Activated CD8-positive, alpha-beta memory T cell treated with anti-CD3 and anti-CD28 coated beads for 1 hour (primary cell): ENCODE data around the gene EME1.
"Not testable (repeated sequence)": the region's sequence is repeated elsewhere in the genome, so short reads cannot be mapped to it uniquely, and the experiment has no call there.

Source experiments
- DNase-seq, 2 donors: peaks; one replicate each; pipeline ENCODE4 v3.0.0-alpha.2; 2020; ENCODE audit warnings: low read depth in 1 of 2; ENCODE audit errors: extremely low read depth in 1 of 2

The EME1 gene, protein sequence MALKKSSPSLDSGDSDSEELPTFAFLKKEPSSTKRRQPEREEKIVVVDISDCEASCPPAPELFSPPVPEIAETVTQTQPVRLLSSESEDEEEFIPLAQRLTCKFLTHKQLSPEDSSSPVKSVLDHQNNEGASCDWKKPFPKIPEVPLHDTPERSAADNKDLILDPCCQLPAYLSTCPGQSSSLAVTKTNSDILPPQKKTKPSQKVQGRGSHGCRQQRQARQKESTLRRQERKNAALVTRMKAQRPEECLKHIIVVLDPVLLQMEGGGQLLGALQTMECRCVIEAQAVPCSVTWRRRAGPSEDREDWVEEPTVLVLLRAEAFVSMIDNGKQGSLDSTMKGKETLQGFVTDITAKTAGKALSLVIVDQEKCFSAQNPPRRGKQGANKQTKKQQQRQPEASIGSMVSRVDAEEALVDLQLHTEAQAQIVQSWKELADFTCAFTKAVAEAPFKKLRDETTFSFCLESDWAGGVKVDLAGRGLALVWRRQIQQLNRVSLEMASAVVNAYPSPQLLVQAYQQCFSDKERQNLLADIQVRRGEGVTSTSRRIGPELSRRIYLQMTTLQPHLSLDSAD

DNA sequence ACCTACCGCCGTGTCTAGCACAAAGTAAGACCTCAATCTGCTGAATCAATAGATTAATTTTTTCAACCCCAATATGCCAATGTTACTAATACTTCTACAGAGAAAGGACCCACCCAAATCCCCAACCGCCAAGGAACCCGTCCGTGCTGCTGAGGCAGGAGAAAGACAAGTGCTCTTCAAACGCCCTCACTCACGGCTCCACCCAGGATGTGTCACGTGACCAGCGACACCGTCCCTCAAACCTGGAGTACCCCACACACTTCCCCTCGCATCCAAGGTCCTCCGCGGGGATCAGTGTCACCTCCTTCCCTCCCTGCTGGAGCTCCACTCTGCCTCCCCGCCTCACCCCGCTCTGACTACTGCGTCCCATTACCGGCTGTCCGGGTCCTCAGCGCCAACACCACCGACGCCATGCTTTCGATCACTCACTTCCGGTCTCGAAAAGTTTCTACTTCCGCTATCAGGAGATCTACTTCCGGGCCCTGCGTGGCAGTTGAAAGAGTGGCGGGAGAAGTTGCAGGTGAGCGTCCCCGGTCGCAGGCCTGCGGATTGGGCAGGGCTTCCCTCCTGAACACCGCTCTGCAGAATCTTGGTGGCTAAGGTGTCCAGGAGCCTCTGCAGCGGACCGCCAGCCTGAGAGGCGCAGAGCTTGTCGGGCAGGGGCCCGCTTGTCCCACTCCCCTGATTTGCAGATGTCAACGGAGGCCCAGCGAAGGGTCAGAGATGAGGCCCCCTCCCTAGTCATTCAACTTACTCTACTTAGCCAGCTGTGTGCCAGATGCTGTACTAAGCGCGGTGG, at the start of gene EME1, which contains the start of gene MRPL27:
EME1 (plus strand) TSS at position 472 of the 799 bp plus-strand sequence. CDS start 1,980 bp downstream, outside the sequence.
MRPL27 (minus strand) TSS at position 427 of the 799 bp plus-strand sequence; CDS start at position 413, 14 bp downstream.
- peak; percentile 57 to 72 for DNase-seq

DNA sequence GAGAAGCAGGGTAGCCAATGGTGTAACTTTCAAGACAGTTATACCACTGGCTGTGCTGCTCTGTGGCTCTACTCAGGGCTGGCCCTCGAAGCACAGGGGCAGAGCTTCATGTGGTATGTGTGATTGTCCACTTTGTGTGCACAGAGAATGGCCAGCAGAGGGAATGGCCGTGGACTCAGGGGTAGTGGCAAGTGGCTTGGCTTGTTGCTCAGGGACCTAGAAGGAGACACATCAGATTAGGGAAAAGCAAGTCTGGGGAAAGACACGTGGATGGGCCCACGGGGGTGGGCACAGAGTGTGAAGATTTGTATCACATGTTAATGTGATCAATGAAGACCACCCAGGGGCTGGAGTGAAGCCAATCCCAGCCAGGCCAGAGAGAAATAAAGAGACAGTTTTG, 47.1 kb upstream of the EME1 start:
- no peak for DNase-seq

DNA sequence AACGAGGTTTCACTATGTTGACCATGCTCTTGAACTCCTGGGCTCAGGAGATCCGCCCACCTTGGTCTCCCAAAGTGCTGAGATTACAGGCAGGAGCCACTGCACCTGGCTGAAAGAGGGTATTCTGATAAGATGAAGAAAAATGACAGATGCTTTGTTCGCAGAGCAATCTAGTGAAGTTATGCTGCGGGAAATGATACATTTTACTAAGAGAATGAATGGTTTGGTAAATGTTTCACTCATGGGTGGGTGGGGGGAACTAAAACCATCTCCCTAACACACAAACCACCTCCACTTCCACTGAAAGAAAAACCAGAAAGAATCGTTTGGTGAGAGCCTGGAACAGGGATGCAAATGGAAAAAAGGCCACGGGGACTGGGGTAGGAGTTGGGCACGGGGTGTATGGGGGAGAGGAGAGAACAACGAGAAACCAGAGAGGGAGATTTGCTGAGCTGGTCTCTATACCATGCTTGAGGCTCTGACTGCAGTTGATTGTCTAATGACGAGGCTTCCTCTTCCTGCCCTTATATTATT, 46.1 kb upstream of the EME1 start:
- no peak for DNase-seq

DNA sequence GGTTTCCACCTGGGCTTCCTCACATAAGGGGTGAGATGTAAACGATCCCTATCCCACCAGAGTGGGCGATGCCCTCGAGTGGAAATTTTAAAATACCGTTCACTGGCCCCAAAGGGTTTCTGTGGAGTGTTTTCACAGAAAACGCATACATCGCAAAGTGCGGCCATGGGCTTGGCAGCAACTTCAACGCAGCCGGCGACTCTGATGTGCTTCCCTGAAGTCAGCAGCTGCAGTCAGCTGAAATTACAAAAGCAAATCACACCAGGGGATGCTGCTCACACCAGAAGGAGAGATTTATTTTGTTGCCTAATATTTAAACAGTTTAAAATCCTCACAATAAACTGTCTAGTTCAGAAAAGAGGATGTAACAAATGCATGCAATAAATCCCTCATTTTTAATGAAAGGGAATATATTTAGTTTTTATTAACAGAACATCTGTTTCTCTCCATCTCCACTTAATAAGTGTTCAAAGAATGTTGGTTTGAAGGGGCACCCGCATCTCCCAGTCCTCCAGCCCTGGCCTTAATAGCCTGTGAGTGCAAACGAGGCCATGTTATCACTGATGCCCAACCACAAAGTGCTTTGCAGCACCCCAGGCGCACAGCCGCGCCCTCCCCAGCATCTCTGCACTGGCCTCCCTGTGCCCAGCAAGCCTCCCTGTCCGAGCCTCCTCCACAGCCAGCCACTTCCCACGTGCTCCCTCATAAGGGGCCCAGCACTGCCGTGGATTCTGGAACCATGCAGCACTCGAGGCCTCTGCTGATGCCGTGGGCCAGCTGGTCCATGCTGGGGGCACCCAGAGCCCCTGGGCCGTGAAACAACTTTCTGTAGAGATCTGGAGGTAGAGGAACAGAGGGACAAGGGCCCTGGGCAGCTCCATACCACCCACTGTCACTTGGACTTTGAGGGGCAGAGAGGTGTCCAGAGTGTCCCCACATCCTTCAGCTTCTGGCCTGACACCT, 44.4 kb upstream of the EME1 start:
- no peak for DNase-seq

DNA sequence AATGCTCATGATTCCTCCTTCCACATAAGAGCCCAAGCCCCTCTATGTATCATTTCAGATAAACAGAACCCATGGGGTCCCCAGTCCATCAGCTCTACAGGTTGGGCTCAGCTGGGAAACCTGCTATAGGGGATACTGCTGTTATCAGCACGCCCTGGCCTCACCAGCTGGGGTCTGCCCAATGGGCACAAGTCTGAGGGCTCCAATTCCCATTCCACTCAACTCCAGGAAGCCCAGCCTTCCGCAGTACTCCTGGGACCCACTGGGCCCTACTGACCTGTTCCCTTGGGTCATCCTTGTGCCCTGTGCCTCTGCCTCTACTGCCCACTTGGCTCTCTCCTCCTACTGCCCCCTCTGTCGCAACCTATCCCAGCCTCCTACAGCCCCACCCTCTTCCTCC, 43.3 kb upstream of the EME1 start:
- DNase-seq = no peak

DNA sequence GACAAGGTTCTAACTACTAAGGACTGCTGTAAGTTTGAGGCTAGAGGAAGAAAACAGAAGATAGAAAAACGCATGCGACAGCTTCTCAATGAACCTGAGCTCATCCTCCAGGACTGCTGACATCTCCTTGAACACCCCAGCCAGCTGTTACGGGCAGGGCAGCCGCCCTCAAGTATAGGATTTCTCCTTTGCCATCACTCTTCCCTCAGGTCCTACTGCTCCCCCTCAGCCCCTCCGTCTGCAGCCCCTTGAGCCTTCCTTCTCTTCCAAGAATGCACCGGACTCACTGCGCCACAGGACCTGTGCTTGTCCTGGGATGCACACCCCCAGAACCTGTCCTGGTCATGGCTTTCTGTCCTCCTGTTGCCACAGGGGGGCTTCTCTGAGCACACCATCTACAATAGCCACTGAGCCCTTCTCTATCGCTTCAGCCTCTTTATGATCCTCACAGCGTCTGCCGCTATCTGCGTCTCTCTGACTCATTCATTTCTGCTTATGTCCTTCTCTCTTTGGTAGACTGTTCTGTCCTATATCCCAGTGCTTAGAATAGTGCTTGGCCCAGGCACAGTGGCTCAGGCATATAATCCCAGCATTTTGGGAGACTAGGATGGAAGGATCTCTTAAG, 42.8 kb upstream of the EME1 start:
- DNase-seq = no peak

DNA sequence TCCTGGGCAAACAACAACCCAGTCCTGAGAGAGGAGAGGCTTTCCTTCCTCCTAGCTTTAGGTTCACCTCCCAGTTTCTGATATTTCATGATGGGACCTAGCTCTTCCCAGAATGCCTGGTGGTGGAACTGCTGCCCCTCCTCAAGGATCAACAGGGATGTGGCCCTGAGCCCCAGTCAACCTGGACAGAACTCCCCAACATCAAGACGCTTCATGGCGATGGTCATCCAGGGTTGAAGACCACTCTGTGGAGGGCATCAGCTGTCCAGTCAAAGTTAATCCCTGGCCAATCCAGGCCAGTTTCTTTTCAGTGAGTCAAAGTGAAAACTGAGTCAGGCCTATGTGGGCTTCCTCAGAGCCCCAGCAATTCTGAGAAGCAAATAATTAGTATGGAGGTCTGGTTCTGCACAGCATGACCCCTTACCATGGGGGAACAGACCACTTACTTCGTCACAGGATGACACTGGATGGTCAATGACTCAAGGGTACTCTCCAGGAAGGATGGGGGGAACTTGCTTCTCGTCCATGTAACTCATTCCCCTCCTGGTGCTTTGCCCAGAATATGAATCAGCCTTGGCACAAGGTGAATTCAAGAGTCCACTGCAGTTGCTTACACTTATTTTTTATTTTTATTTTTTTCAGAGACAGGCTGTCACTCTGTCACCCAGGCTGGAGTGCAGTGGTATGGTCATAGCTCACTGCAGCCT, 41.8 kb upstream of the EME1 start:
- DNase-seq = no peak

DNA sequence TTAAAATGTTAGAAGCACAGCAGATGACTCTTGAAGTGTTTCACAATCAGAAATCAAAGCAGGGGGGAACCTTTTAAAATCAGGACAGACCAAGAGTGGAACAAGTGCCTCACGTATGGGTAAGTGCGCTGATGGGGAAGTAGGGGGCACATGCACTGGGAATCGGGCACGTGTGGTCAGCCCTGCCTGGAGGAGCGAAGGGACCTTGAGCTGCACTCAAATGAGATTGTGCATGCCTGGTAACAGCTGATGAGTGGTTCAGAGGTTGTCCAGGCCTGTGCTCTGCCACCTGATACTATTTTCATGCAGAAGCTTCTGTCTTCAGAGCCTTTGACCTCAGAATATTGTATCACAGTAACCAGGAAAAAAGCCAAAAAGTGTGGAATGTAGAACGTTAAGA, 40.8 kb upstream of the EME1 start:
- DNase-seq = no peak

DNA sequence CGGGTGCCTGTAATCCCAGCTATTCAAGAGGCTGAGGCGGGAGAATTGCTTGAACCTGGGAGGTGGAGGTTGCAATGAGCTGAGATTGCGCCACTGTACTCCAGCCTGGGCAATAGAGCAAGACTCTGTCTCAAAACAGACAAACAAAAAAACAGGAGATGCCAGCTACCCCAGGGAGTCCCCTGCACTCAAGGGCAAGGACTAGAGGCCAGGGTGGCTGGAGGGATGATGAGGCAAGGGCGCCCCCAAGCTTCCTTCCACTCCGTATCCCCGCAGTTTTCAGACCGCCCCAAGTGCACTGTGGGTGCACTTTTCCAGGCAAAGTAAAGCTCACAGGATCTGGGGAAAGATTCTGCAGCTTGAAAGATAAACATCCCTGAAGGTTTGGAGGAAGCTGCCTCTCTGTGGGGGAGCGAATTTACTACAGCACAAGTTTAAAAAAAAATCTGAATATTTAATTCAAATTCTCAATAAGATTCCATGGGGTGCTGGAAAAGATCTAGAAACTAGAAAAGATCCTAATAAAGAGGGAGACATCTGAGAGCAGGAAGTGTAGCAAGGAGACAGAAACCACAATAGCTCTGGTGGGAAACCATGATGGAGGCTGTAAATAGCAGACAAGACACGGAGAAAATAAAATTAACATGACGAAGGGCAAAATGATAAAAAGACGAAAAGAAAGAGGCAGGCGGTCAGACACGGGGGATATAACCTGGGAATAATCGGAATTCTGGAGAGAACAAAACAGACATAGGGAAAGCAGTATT, 39.6 kb upstream of the EME1 start:
- not testable (repeated sequence) for DNase-seq

DNA sequence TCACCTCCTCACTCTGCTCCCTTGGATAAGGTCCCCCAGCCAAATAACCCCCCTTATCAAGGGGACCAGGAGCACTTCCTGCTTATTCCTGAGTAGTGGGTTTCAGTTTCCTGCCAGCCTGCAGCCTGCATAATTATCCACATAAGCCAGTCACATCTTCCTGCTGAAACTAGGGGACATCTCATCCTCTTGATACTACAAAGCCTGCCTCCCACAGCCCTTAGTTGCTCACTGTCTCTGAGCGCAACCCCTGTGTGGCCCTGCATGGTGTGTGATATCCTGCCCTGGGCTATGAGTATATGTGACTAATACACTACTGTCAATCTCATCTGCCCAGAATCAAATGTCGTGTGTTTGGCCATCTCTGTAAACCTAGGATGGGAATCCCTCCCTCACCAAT, 35.1 kb upstream of the EME1 start:
- DNase-seq = no peak

DNA sequence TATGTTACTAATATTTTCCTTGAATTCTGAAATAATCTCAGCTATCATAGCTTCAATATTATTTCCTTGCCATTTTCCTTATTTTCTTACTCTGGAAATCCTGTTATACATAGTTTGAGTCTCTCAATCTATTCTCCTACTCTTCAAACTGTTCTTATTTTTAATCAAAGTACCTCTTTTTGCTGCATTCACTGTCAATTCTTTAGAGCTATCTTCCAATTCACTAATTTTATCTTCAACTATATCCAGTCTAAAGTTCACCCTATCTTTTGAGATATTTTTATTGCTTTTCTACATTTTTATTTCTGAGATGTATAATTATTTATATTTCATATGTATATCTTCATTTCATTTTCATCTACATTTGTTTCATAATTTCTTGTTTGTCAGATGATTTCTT, 34.4 kb upstream of the EME1 start:
- DNase-seq = no peak

DNA sequence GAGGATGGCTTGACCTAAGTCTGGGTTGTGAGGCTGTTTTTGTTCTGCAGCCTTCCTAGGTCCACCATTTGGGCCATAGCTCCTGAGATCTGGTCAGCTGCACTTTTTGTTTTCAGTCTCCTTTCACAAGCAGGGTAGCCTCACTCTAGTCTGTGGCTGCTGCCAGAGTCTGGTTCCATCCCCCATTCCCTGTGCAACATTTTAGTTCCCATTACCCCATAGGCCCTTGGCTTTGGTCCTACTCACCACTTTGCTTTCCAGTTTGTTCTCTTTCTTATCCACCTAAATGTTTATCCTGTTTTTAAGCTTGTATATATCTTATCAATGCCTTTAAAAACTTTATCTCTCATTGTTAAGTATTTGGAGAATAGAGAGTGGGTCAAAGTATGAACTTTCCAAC, 33.6 kb upstream of the EME1 start:
- DNase-seq = no peak

DNA sequence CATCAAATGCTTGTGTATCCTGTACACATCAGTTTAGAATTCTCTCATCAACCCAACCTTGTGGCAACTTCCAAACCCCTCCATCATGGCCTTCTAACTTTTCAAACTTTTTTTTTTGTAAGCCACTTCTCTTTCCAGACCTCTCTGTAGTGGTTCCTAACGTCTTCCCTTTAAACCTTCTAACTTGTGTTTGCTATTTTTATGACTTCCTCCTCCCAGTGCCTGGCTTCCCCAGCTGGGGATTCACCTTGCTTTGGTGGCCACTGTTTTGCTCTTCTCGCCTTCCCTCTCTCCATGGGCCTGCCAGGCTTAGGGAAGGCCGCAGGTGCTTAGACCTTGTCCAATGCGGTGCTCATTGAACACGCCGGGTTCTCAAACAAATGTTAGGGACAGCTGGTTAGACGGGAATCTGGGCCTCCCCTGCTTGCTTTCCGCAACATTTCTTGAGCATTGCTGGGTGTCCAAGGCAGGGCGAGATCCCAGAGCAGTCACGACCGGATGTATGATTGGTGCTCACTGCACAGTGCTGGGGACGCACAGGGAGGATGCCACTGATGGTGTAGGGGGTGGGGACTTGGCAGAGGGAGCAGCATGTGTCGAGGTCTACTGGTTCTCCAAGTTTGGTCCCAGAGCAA, 28.2 kb upstream of the EME1 start:
- no peak for DNase-seq

DNA sequence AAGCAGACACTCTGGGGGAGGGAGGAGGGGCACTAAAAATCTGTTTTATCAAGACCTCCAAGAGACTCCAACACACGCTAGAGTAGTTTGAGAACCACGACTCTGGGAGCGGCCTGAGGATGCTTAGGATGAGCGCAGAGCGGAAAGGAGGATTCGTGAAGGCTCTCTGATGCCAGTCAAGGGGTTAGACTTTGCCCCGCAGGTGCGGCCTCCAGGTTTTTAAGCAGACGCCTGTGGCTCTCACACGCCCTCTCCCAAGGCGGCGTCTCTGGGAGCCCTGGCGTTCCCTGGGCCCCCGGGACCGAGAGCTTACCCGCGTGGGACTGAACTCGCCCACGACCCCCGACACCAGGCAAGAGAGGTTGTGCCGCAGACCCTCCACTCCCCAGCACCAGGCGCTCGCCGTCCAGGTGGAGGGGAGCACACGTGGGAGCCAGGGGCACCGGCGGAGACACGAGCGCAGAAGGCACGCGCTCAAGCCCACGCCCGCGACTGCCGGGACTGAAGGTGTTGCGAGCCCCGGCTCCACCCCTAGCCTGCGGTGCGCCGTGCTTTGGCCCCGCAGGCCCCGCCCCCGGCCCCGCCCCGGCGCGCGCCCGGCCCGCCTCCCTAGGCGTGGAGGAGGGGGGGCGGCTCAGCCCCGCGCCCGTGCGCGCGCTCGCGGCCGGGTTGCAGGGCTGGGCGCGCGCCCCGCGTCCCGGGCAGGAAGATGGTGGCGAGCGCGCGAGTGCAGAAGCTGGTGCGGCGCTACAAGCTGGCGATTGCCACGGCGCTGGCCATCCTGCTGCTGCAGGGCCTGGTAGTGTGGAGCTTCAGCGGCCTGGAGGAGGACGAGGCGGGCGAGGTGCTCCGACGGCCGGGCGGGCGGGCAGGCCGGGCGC, 27.4 kb upstream of the EME1 start, which contains the start of gene XYLT2:
XYLT2 (plus strand) TSS at position 695 of the 881 bp plus-strand sequence; CDS start at position 710, 15 bp downstream.
- DNase-seq = peak; percentile 61 to 91

DNA sequence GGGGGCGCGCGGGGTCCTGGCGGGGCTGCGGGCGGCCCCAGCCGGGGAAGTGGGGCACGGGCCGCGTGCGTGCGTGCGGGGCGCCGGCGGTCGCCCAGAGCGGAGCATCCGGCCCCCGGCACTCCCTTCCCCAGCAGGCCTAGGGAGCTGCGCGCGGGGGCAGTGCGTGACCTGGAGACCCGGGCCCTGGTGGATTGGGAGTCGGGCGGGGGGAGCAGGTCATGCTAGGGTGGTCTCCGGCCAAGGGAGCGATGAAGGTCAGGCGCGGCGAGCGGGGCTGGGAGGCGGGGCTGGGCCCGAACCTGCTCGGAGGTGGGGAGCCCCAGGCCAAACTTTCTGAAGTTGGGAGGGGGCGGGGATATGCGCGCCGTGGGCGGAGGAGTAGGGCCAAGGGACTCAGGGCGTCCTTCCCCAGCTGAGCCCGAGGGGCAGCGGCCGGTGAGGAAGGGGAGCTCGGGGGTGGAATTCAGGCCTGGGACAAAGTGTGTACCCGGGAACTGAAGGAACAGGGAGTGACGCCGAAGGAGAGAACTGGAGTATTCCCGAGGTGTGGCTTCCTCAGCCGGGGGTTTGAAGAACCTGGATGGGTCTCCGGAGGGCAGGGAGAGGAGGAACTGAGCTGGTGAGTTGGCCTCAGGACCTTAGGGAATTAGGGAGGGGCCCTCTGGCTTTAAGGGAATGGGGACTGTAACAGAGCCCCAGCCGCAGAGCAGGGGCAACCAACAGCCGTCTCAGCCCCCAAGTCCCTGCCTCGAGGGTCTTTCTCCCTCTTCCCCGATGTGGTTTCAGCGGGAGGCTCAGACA, 26.5 kb upstream of the EME1 start:
- DNase-seq = peak in 1 of 2 donors; percentile 11
